HEK293 (cell line): ENCODE results near the gene SPPL2B.

ENCODE experiments used
- CTCF ChIA-PET: fragments of 350-600 bp; formaldehyde crosslinking; extraction: SDS; loops from one replicate; lab custom pipeline; 2021; ENCODE audit warnings: antibody characterized with exemption; lab: Yijun Ruan, JAX
- POLR2A ChIA-PET: fragments of 300-600 bp; formaldehyde crosslinking; extraction: SDS; loops from one replicate; lab custom pipeline; 2020; ENCODE audit warnings: antibody characterized with exemption, inconsistent platforms; lab: Yijun Ruan, JAX
- H3K27ac ChIP-seq: fragments of 200-500 bp; sonication (Bioruptor generic); 2 replicates; pipeline ENCODE4 v1.5.1; 2014; ENCODE audit warnings: low read depth, low read length, control low read depth, inconsistent platforms; ENCODE audit errors: extremely low read depth
- H3K36me3 ChIP-seq, 2 experiments: fragments of 200-500 bp in 1 of 2; sonication (Bioruptor generic) in 1 of 2; 1 replicate in 1 of 2; 2 replicates in 1 of 2; pipeline ENCODE4 v1.5.1; 2014 to 2017; ENCODE audit warnings: inconsistent platforms in 2 of 2, low read length in 2 of 2; ENCODE audit not compliant: control insufficient read depth in 2 of 2, insufficient read depth in 1 of 2
- H3K4me1 ChIP-seq: fragments of 200-500 bp; sonication (Bioruptor generic); 2 replicates; pipeline ENCODE4 v1.5.1; 2014; ENCODE audit warnings: mild to moderate bottlenecking, low read length, inconsistent platforms; ENCODE audit not compliant: control insufficient read depth, insufficient read depth
- H3K4me3 ChIP-seq: 2 replicates; pipeline ENCODE4 v1.5.1; 2011; ENCODE audit warnings: low read depth, mild to moderate bottlenecking, control low read depth, low read length, moderate library complexity
- H3K9me3 ChIP-seq: fragments of 200-500 bp; sonication (Bioruptor generic); 2 replicates; pipeline ENCODE4 v1.5.1; 2014; ENCODE audit warnings: low read depth, low read length, inconsistent platforms; ENCODE audit not compliant: control insufficient read depth, insufficient read depth
- BCL11B ChIP-seq: fragments of 450-650 bp; formaldehyde crosslinking; IDR thresholded peaks from 2 replicates; pipeline ENCODE4 v1.5.1; 2016; ENCODE audit warnings: low read depth, missing biosample characterization, missing genetic modification characterization
- SP2 ChIP-seq: fragments of 450-650 bp; formaldehyde crosslinking; IDR thresholded peaks from 2 replicates; pipeline ENCODE4 v1.5.1; 2016; ENCODE audit warnings: missing biosample characterization, missing genetic modification characterization
- ZBTB11 ChIP-seq: fragments of 450-650 bp; formaldehyde crosslinking; conservative IDR thresholded peaks from 2 replicates; pipeline ENCODE4 v1.5.1; 2016; ENCODE audit warnings: low read depth, missing biosample characterization, missing genetic modification characterization
- ZBTB48 ChIP-seq: fragments of 450-650 bp; formaldehyde crosslinking; IDR thresholded peaks from 2 replicates; pipeline ENCODE4 v1.5.1; 2016; ENCODE audit warnings: missing biosample characterization, missing genetic modification characterization
- ZBTB6 ChIP-seq: fragments of 450-650 bp; formaldehyde crosslinking; IDR thresholded peaks from 2 replicates; pipeline ENCODE4 v1.5.1; 2017; ENCODE audit warnings: missing biosample characterization, missing genetic modification characterization
- ZNF121 ChIP-seq: fragments of 450-650 bp; formaldehyde crosslinking; IDR thresholded peaks from 2 replicates; pipeline ENCODE4 v1.5.1; 2016; ENCODE audit warnings: missing biosample characterization, missing genetic modification characterization
- ZNF223 ChIP-seq: fragments of 450-650 bp; formaldehyde crosslinking; IDR thresholded peaks from 2 replicates; pipeline ENCODE4 v1.5.1; 2016; ENCODE audit warnings: missing biosample characterization, missing genetic modification characterization
- ZNF513 ChIP-seq: fragments of 450-650 bp; IDR thresholded peaks from 2 replicates; pipeline ENCODE4 v1.5.1; 2018; ENCODE audit warnings: missing biosample characterization, missing genetic modification characterization
- ZNF549 ChIP-seq: fragments of 450-650 bp; IDR thresholded peaks from 2 replicates; pipeline ENCODE4 v1.5.1; 2018; ENCODE audit warnings: missing biosample characterization, missing genetic modification characterization, mild to moderate bottlenecking, inconsistent platforms, moderate library complexity
- ZNF654 ChIP-seq: fragments of 450-650 bp; formaldehyde crosslinking; IDR thresholded peaks from 2 replicates; pipeline ENCODE4 v1.5.1; 2016; ENCODE audit warnings: low read depth, missing biosample characterization, missing genetic modification characterization
- ZXDB ChIP-seq: fragments of 450-650 bp; formaldehyde crosslinking; IDR thresholded peaks from 2 replicates; pipeline ENCODE4 v1.5.1; 2016; ENCODE audit warnings: missing biosample characterization, missing genetic modification characterization

Gene SPPL2B

GRCh38 chr19:2374808-2375207 lies 46.3 kb downstream of the SPPL2B start:
- no peaks in the 10 kb centered on the region for H3K4me1 ChIP-seq
- ChIA-PET CTCF (no interaction called here), POLR2A (interaction anchor here (0.6 kb wide), 1 partner anchor 1441 kb away, joined by 5 read pairs; no protein-coding TSS in a partner anchor)
- no peaks in the 10 kb centered on the region for H3K36me3 ChIP-seq
- H3K9me3 ChIP-seq: no peaks in the 10 kb centered on the region
- no peak overlapping the region for H3K27ac ChIP-seq
- TF ChIP-seq ZBTB11 (tag by site-specific recombination) (no peak), ZNF223 (tag by site-specific recombination) (no peak), BCL11B (tag by site-specific recombination) (no peak)
- TF ChIP-seq, all 188 proteins: peak for 0
- H3K4me3 ChIP-seq: no peak overlapping the region

- ChIA-PET POLR2A (interaction anchor here (0.6 kb wide), 1 partner anchor 1440 kb away, joined by 5 read pairs; no protein-coding TSS in a partner anchor), CTCF (no interaction called here)
- Histone ChIP-seq H3K9me3 (no peaks in the 10 kb centered on the region), H3K4me1 (no peaks in the 10 kb centered on the region), H3K27ac (no peak overlapping the region), H3K4me3 (no peak overlapping the region), H3K36me3 (no peaks in the 10 kb centered on the region)
- no peak for TF ChIP-seq ZBTB6 (tag by site-specific recombination)
- no peak for TF ChIP-seq ZNF654
- 0 out of 2 replicates have a peak, but pooled peaks have one; percentile 30 for TF ChIP-seq ZBTB48 (tag by site-specific recombination)
- TF ChIP-seq SP2 (tag by site-specific recombination): peak; percentile 78
- no peak for TF ChIP-seq ZNF513
- peak; percentile 95 for TF ChIP-seq ZNF549 (tag by site-specific recombination)
These were observed 47.1 kb downstream of the SPPL2B start for GRCh38 chr19:2375353-2376121.

- POLR2A ChIA-PET: no interaction called here
These were observed 48.5 kb downstream of the SPPL2B start for GRCh38 chr19:2376784-2377519.

More at GRCh38 chr19:2376784-2377519, 48.5 kb downstream of the SPPL2B start:
- Histone ChIP-seq H3K36me3 (no peaks in the 10 kb centered on the region), H3K4me1 (no peaks in the 10 kb centered on the region), H3K27ac (no peak overlapping the region), H3K4me3 (no peak overlapping the region), H3K9me3 (no peaks in the 10 kb centered on the region)
- TF ChIP-seq ZNF121 (tag by site-specific recombination): peak; percentile 86
- no peak for TF ChIP-seq ZXDB (tag by site-specific recombination)
- CTCF ChIA-PET: no interaction called here
